H9 (cell line): ENCODE results near the gene TRIP10. TPM values are rescaled to one million over a fixed set of nuclear protein-coding genes. Genes with fewer than 3 reads are reported as not detected.

Experiments used
- DNase-seq: peaks from one replicate; pipeline ENCODE4 v3.0.0-alpha.2; 2017
- H2AFZ ChIP-seq: one replicate; pipeline ENCODE4 v1.6.1; 2013; ENCODE audit warnings: mild to moderate bottlenecking, low read length, control low read depth, moderate library complexity
- H2AK5ac ChIP-seq: 2 replicates; pipeline ENCODE4 v1.6.1; 2013; ENCODE audit warnings: low read length, control low read depth, mixed read lengths; ENCODE audit not compliant: insufficient read length
- H2BK120ac ChIP-seq: one replicate; pipeline ENCODE4 v1.6.1; 2013; ENCODE audit warnings: low read depth, mild to moderate bottlenecking, low read length, control low read depth, inconsistent platforms; ENCODE audit not compliant: poor library complexity, severe bottlenecking
- H2BK12ac ChIP-seq: 2 replicates; pipeline ENCODE4 v1.6.1; 2013; ENCODE audit warnings: low read length, control low read depth, mixed read lengths, low read depth; ENCODE audit not compliant: insufficient read length
- H2BK15ac ChIP-seq: 2 replicates; pipeline ENCODE4 v1.6.1; 2013; ENCODE audit warnings: low read depth, low read length, control low read depth
- H2BK20ac ChIP-seq: one replicate; pipeline ENCODE4 v1.6.1; 2013; ENCODE audit warnings: low read depth, mild to moderate bottlenecking, low read length, control low read depth, inconsistent platforms; ENCODE audit not compliant: poor library complexity, severe bottlenecking
- H2BK5ac ChIP-seq: 2 replicates; pipeline ENCODE4 v1.6.1; 2013; ENCODE audit warnings: low read length, control low read depth, mixed read lengths; ENCODE audit not compliant: insufficient read length
- H3K14ac ChIP-seq: 2 replicates; pipeline ENCODE4 v1.6.1; 2013; ENCODE audit warnings: low read length, control low read depth; ENCODE audit not compliant: insufficient read depth
- H3K18ac ChIP-seq: 2 replicates; pipeline ENCODE4 v1.6.1; 2013; ENCODE audit warnings: low read depth, mild to moderate bottlenecking, mixed read lengths, low read length, control low read depth; ENCODE audit not compliant: insufficient read length
- H3K23ac ChIP-seq: 2 replicates; pipeline ENCODE4 v1.6.1; 2013; ENCODE audit warnings: low read length, control low read depth, mixed read lengths, low read depth; ENCODE audit not compliant: insufficient read length
- H3K23me2 ChIP-seq: 2 replicates; pipeline ENCODE4 v1.6.1; 2013; ENCODE audit warnings: low read depth, mild to moderate bottlenecking, mixed read lengths, low read length, control low read depth; ENCODE audit not compliant: insufficient read length, poor library complexity, severe bottlenecking
- H3K27ac ChIP-seq: 2 replicates; pipeline ENCODE4 v1.5.1; 2013; ENCODE audit warnings: low read length, control low read depth, mixed read lengths, low read depth; ENCODE audit not compliant: insufficient read length
- H3K27me3 ChIP-seq: 2 replicates; pipeline ENCODE4 v1.6.1; 2013; ENCODE audit warnings: low read length, control low read depth, inconsistent platforms; ENCODE audit not compliant: insufficient read depth
- H3K4ac ChIP-seq: 2 replicates; pipeline ENCODE4 v1.6.1; 2013; ENCODE audit warnings: low read depth, mild to moderate bottlenecking, control low read depth, inconsistent platforms, low read length, moderate library complexity
- H3K4me1 ChIP-seq: 2 replicates; pipeline ENCODE4 v1.6.1; 2013; ENCODE audit warnings: low read length, control low read depth, inconsistent platforms; ENCODE audit not compliant: insufficient read depth
- H3K4me2 ChIP-seq: 2 replicates; pipeline ENCODE4 v1.6.1; 2013; ENCODE audit warnings: low read length, control low read depth, mixed read lengths; ENCODE audit not compliant: insufficient read length, insufficient read depth
- H3K56ac ChIP-seq: 2 replicates; pipeline ENCODE4 v1.6.1; 2013; ENCODE audit warnings: low read depth, mild to moderate bottlenecking, mixed read lengths, low read length, control low read depth; ENCODE audit not compliant: insufficient read length
- H3K79me1 ChIP-seq: 2 replicates; pipeline ENCODE4 v1.6.1; 2013; ENCODE audit warnings: low read depth, mild to moderate bottlenecking, moderate library complexity, low read length, control low read depth, inconsistent platforms; ENCODE audit not compliant: insufficient read depth, poor library complexity, severe bottlenecking
- H3K79me2 ChIP-seq: 2 replicates; pipeline ENCODE4 v1.6.1; 2013; ENCODE audit warnings: low read length, control low read depth, inconsistent platforms; ENCODE audit not compliant: insufficient read depth
- H3K9ac ChIP-seq: 2 replicates; pipeline ENCODE4 v1.6.1; 2013; ENCODE audit warnings: low read length, control low read depth, mixed read lengths; ENCODE audit not compliant: insufficient read length; ENCODE audit errors: extremely low read depth
- H3K9me3 ChIP-seq: one replicate; pipeline ENCODE4 v1.6.1; 2013; ENCODE audit warnings: low read depth, low read length, inconsistent platforms; ENCODE audit not compliant: control insufficient read depth
- H3T11ph ChIP-seq: one replicate; pipeline ENCODE4 v1.6.1; 2013; ENCODE audit warnings: mild to moderate bottlenecking, low read length, control low read depth, inconsistent platforms
- H4K20me1 ChIP-seq: one replicate; pipeline ENCODE4 v1.6.1; 2013; ENCODE audit not compliant: control insufficient read depth, insufficient read length, insufficient read depth
- H4K5ac ChIP-seq: 2 replicates; pipeline ENCODE4 v1.6.1; 2013; ENCODE audit warnings: low read depth, mild to moderate bottlenecking, mixed read lengths, low read length, control low read depth; ENCODE audit not compliant: insufficient read length
- H4K8ac ChIP-seq: replicated peaks from 2 replicates; pipeline ENCODE4 v1.6.1; 2013; ENCODE audit warnings: low read length, control low read depth, mixed read lengths, low read depth; ENCODE audit not compliant: insufficient read length
- H4K91ac ChIP-seq: 2 replicates; pipeline ENCODE4 v1.6.1; 2013; ENCODE audit warnings: low read depth, mild to moderate bottlenecking, moderate library complexity, mixed read lengths, low read length, control low read depth; ENCODE audit not compliant: insufficient read length
- H3K27ac Mint-ChIP-seq, 3 experiments: 2 replicates in 2 of 3; 3 replicates in 1 of 3; pipeline ENCODE4 v1.8.0; 2020 to 2021; ENCODE audit warnings: mixed read lengths in 3 of 3, mild to moderate bottlenecking in 1 of 3, moderate library complexity in 1 of 3
- H3K27me3 Mint-ChIP-seq: 2 replicates; pipeline ENCODE4 v1.8.0; 2021; ENCODE audit warnings: low read depth, mild to moderate bottlenecking, moderate library complexity, mixed read lengths
- H3K36me3 Mint-ChIP-seq, 3 experiments: 2 replicates in 2 of 3; 3 replicates in 1 of 3; pipeline ENCODE4 v1.8.0; 2020 to 2021; ENCODE audit warnings: low read depth in 3 of 3, mixed read lengths in 3 of 3; ENCODE audit not compliant: insufficient read depth in 1 of 3
- H3K4me1 Mint-ChIP-seq, 2 experiments: 2 replicates each; pipeline ENCODE4 v1.8.0; 2020; ENCODE audit warnings: mixed read lengths in 2 of 2
- H3K4me3 Mint-ChIP-seq, 2 experiments: 2 replicates in 1 of 2; 3 replicates in 1 of 2; pipeline ENCODE4 v1.8.0; 2020 to 2021; ENCODE audit warnings: mild to moderate bottlenecking in 2 of 2, mixed read lengths in 2 of 2, moderate library complexity in 1 of 2
- H3K9me3 Mint-ChIP-seq, 2 experiments: 2 replicates in 1 of 2; 3 replicates in 1 of 2; pipeline ENCODE4 v1.8.0; 2020; ENCODE audit warnings: mild to moderate bottlenecking in 2 of 2, mixed read lengths in 2 of 2, moderate library complexity in 1 of 2
- WGBS: extraction: QIAGEN DNeasy Blood & Tissue Kit; methylation state at CpG from one replicate; pipeline ENCODE4 v1.1.7; 2013; ENCODE audit warnings: missing lambda C conversion rate, low lambda C conversion rate, mixed read lengths; ENCODE audit not compliant: insufficient read length; ENCODE audit errors: extremely low coverage; 5-methylcytosine and 5-hydroxymethylcytosine counted together
- total RNA-seq: library from RNA; stranded (reverse); gene quantifications from 2 replicates; pipeline ENCODE4 v1.2.1, GENCODE V29; 2021
- TF ChIP-seq, protein P1 (sequence below): fragments of 200-600 bp; sonication (generic); conservative IDR thresholded peaks from 3 replicates; pipeline ENCODE4 v1.8.0; 2021; ENCODE audit warnings: antibody characterized with exemption, mild to moderate bottlenecking

The TRIP10 gene
- total RNA-seq, 1 experiment from 2014 or later = 56.4 TPM

DNA sequence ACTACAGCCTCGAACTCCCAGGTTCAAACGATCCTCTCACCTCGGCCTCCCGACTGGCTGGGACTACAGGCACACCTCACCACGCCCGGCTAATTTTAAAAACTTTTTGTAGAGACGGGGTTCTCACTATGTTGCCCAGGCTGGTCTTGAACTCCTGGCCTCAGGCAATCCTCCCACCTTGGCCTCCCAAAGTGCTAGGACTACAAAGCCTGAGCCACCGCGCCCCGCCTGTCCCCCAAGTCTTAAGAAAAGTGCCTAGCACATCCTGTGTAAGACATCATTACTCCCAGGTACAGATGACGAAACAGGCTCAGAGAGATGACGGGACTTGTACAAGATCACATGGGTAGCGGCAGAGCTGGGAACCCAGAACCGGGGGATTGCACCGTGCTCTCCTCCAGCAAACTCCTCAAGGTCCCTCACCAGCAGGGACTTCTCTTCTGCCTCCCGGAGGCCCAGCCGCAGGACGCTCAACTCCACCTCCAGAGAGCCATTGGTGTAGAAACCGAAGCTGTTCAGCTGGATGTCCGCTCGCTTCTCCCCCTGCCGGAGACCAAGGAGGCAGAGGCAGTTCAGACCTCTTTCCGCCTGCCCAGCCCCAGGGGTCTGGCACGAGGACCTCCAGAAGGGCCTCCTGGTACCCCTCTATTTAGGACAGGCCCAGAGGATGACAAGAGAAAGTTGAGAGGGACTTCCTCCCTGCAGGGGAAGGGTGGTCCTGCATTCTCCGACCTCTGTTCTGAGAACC lies 3.1 kb upstream of the TRIP10 start:
- peak overlapping the region; percentile 88 to 97 for H3K4me3 Mint-ChIP-seq
- H3K27ac Mint-ChIP-seq = peak overlapping the region; percentile 91 to 98 (median 97)
- Histone ChIP-seq H3K23ac (no peak overlapping the region), H3K56ac (no peak overlapping the region), H4K8ac (no peak overlapping the region), H4K5ac (no peak overlapping the region), H2BK120ac (no peak overlapping the region), H3K79me1 (no peaks in the 10 kb centered on the region), H3K27me3 (no peaks in the 10 kb centered on the region), H2BK20ac (no peak overlapping the region), H2BK5ac (no peak overlapping the region), H2AFZ (no peak overlapping the region), H3K4me1 (peaks cover 7% of the 10 kb centered on the region; the same call in 1 of the 2 replicates), H3K18ac (peak overlapping the region; percentile 27), H4K20me1 (peaks cover 2% of the 10 kb centered on the region), H2BK12ac (no peak overlapping the region), H3K9me3 (no peaks in the 10 kb centered on the region), H2AK5ac (no peak overlapping the region), H3K23me2 (peaks cover 25% of the 10 kb centered on the region), H3T11ph (no peak overlapping the region), H3K9ac (peak overlapping the region; percentile 47), H3K4me2 (peak overlapping the region; percentile 97), H3K79me2 (no peaks in the 10 kb centered on the region; the same call in 1 of the 2 replicates), H3K14ac (peak overlapping the region; percentile 45; the same call in 1 of the 2 replicates), H3K27ac (peak overlapping the region; percentile 42), H2BK15ac (no peak overlapping the region; the same call in 1 of the 2 replicates), H4K91ac (no peak overlapping the region), H3K4ac (no peak overlapping the region)
- WGBS = no CpG with 5 or more reads among the region's 25 CpGs
- peaks cover 32 to 41% of the 10 kb centered on the region in 2 experiments for H3K4me1 Mint-ChIP-seq
- no peaks in the 10 kb centered on the region for H3K9me3 Mint-ChIP-seq
- H3K36me3 Mint-ChIP-seq = peaks cover 7 to 16% (median 12%) of the 10 kb centered on the region in 3 experiments
- no peaks in the 10 kb centered on the region for H3K27me3 Mint-ChIP-seq
- TF ChIP-seq, protein P1, sequence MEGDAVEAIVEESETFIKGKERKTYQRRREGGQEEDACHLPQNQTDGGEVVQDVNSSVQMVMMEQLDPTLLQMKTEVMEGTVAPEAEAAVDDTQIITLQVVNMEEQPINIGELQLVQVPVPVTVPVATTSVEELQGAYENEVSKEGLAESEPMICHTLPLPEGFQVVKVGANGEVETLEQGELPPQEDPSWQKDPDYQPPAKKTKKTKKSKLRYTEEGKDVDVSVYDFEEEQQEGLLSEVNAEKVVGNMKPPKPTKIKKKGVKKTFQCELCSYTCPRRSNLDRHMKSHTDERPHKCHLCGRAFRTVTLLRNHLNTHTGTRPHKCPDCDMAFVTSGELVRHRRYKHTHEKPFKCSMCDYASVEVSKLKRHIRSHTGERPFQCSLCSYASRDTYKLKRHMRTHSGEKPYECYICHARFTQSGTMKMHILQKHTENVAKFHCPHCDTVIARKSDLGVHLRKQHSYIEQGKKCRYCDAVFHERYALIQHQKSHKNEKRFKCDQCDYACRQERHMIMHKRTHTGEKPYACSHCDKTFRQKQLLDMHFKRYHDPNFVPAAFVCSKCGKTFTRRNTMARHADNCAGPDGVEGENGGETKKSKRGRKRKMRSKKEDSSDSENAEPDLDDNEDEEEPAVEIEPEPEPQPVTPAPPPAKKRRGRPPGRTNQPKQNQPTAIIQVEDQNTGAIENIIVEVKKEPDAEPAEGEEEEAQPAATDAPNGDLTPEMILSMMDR = peak; percentile 61; the same call in 2 of the 3 replicates
- DNase-seq = peak; percentile 89
